Suprapubic skin (tissue), 4 donors: ENCODE measurements around the gene ARHGAP42.

Experiments used
- POLR2A ChIP-seq, 2 donors: fragments of 450-650 bp; IDR thresholded peaks; one replicate each; pipeline ENCODE4 v1.6.1; 2017; ENCODE audit warnings: antibody characterized with exemption in 2 of 2, mild to moderate bottlenecking in 2 of 2, moderate library complexity in 2 of 2
- POLR2AphosphoS5 ChIP-seq, 3 donors: sonication (generic); formaldehyde crosslinking; IDR thresholded peaks; one replicate each; pipeline ENCODE4 v1.6.1; 2017; ENCODE audit warnings: antibody characterized with exemption in 3 of 3
- TF ChIP-seq, protein P1 (sequence below), 2 donors: fragments of 200-600 bp in 1 of 2; fragments of 450-650 bp in 1 of 2; sonication (generic) in 1 of 2; IDR thresholded peaks; one replicate each; pipeline ENCODE4 v1.5.1; 2016 to 2019; ENCODE audit warnings: antibody characterized with exemption in 2 of 2, mild to moderate bottlenecking in 1 of 2, moderate library complexity in 1 of 2

DNA sequence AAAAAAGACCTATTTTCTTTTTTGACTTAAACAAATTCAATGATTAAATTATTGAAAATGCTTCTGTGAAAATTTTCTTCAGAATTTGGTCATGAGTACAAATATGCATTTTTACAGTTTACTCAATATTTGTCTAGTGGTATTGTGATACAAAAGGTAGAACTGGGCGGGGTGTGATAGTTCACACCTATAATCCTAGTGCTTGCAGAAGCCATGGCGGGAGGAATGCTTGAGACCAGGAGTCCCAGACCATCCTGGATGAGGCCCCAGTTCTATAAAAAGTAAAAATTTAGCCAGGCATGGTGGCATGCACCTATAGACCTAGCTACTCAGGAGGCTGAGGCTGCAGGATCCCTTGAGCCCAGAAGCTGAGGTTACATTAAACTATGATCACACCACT lies 90.6 kb downstream of the ARHGAP42 start:
- TF ChIP-seq, protein P1, sequence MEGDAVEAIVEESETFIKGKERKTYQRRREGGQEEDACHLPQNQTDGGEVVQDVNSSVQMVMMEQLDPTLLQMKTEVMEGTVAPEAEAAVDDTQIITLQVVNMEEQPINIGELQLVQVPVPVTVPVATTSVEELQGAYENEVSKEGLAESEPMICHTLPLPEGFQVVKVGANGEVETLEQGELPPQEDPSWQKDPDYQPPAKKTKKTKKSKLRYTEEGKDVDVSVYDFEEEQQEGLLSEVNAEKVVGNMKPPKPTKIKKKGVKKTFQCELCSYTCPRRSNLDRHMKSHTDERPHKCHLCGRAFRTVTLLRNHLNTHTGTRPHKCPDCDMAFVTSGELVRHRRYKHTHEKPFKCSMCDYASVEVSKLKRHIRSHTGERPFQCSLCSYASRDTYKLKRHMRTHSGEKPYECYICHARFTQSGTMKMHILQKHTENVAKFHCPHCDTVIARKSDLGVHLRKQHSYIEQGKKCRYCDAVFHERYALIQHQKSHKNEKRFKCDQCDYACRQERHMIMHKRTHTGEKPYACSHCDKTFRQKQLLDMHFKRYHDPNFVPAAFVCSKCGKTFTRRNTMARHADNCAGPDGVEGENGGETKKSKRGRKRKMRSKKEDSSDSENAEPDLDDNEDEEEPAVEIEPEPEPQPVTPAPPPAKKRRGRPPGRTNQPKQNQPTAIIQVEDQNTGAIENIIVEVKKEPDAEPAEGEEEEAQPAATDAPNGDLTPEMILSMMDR (IDR thresholded peaks at IDR 0.05): no peak
- TF ChIP-seq POLR2AphosphoS5 (IDR thresholded peaks at IDR 0.05) (no peak), POLR2A (IDR thresholded peaks at IDR 0.05) (no peak)
